Ovary (tissue), 9 donors: Measurements from ENCODE around the gene ENG. TPM values are rescaled to one million over a fixed set of nuclear protein-coding genes. Genes with fewer than 3 reads are reported as not detected.
"Not testable (repeated sequence)": the region's sequence is repeated elsewhere in the genome, so short reads cannot be mapped to it uniquely, and the experiment has no call there.

Experiments used
- DNase-seq, 5 donors: peaks; one replicate each; pipeline ENCODE4 v3.0.0-alpha.2; 2019 to 2020
- H3K27ac ChIP-seq, 2 donors: fragments of 200-600 bp; one replicate each; pipeline versions ENCODE4 v1.5.1 to v1.8.0; 2019 to 2022
- H3K27me3 ChIP-seq: fragments of 200-600 bp; one replicate; pipeline ENCODE4 v1.8.0; 2022
- H3K36me3 ChIP-seq: fragments of 200-600 bp; sonication (generic); one replicate; pipeline ENCODE4 v1.5.1; 2019
- H3K4me1 ChIP-seq: one replicate; pipeline ENCODE4 v1.8.1; 2013; ENCODE audit warnings: mild to moderate bottlenecking, moderate library complexity; ENCODE audit not compliant: insufficient read depth
- H3K4me3 ChIP-seq: fragments of 200-600 bp; sonication (generic); one replicate; pipeline ENCODE4 v1.5.1; 2017
- H3K9me3 ChIP-seq, 2 donors: fragments of 200-600 bp in 1 of 2; sonication (generic) in 1 of 2; one replicate each; pipeline versions ENCODE4 v1.5.1 to v1.8.1; 2013 to 2019; ENCODE audit warnings: mild to moderate bottlenecking in 1 of 2, moderate library complexity in 1 of 2
- CTCF ChIP-seq, 3 donors: fragments of 450-650 bp in 2 of 3; fragments of 200-600 bp in 1 of 3; IDR thresholded peaks; one replicate each; pipeline versions ENCODE4 v1.5.1 to v1.8.0; 2016 to 2022; ENCODE audit warnings: antibody characterized with exemption in 3 of 3, mild to moderate bottlenecking in 1 of 3
- EP300 ChIP-seq: sonication (generic); formaldehyde crosslinking; IDR thresholded peaks from one replicate; pipeline ENCODE4 v1.6.1; 2017; ENCODE audit warnings: antibody characterized with exemption
- POLR2A ChIP-seq: fragments of 450-650 bp; IDR thresholded peaks from one replicate; pipeline ENCODE4 v1.6.1; 2017; ENCODE audit warnings: antibody characterized with exemption, mild to moderate bottlenecking, moderate library complexity
- WGBS, 3 donors: extraction: QIAGEN DNeasy Blood & Tissue Kit in 1 of 3; methylation state at CpG; one replicate each; pipeline versions ENCODE4 v1.1.5 to v1.1.7; 2013 to 2017; 5-methylcytosine and 5-hydroxymethylcytosine counted together
- intact Hi-C, 4 donors: fragments of 100-400 bp; cut with DNase I; formaldehyde crosslinking; loops; one replicate each; pipeline versions ENCODE4 v1.11.0 to v1.15.1; 2022 to 2023
- polyA plus RNA-seq, 2 donors: library from polyadenylated mRNA; stranded (reverse); fragments of 200-250 nt in 1 of 2; fragments of 350-450 nt in 1 of 2; fragmentation: Illumina TruSeq in 1 of 2; extraction: RNeasy Lipid Tissue Mini Kit (QIAGEN cat#74804) in 1 of 2; gene quantifications; one replicate each; pipeline ENCODE4 v1.2.3, GENCODE V29; 2013 to 2014
- total RNA-seq, 7 donors: library from RNA; depleted of rRNA in 2 of 7; stranded (reverse); fragments of >200 nt in 2 of 7; fragmentation: NEBNext Ultra II Directional in 3 of 7; extraction: Animal tissue kit (Norgen Biotek cat#: 25700) in 3 of 7; gene quantifications; one replicate each; pipeline versions ENCODE4 v1.1.0 to v1.2.4, GENCODE V29; 2016 to 2023
- donor health status: DM: no; HTN: no; CAD: no; lungs with moderate emphysema.
- donor health status: DM: no; HTN: no; CAD: no.
- donor health status: Bipolar disorder and iron deficiency.
- donor health status: DM: yes; HTN: yes; CAD: no.
- donor health status: DM: no; HTN: no; CAD: no.
- donor health status: DM: yes; HTN: yes; CAD: no.

Gene ENG
- total and polyA plus RNA-seq, 9 donors, result 54.7 to 298 (median 191) TPM

GRCh38 chr9:127883959-127884358 lies 29.5 kb upstream of the ENG start:
- H3K27ac ChIP-seq, result no peak overlapping the region
- no peaks in the 10 kb centered on the region for H3K27me3 ChIP-seq
- no peaks in the 10 kb centered on the region for H3K36me3 ChIP-seq
- no peaks in the 10 kb centered on the region for H3K4me1 ChIP-seq
- intact Hi-C loops, result no loop called here
- 69 to 81% (median 73%) methylated on average over 7 of the region's 7 CpGs for WGBS, 3 donors
- H3K4me3 ChIP-seq, result no peak overlapping the region
- no peaks in the 10 kb centered on the region for H3K9me3 ChIP-seq
- DNase-seq, result peak in 1 of 5 donors; percentile 28
- TF ChIP-seq EP300, result no peak
- TF ChIP-seq CTCF (IDR thresholded peaks at IDR 0.05), result no peak
- TF ChIP-seq POLR2A, result no peak

- H3K36me3 ChIP-seq, H3K4me3 ChIP-seq, H3K9me3 ChIP-seq, H3K27ac ChIP-seq, H3K4me1 ChIP-seq, H3K27me3 ChIP-seq, DNase-seq, intact Hi-C loops: not testable (repeated sequence)
- 66 to 79% (median 69%) methylated on average over 3 of the region's 3 CpGs for WGBS, 3 donors
Measured at GRCh38 chr9:127881715-127882114, 27.3 kb upstream of the ENG start.

- no peaks in the 10 kb centered on the region for H3K9me3 ChIP-seq
- H3K36me3 ChIP-seq, result no peaks in the 10 kb centered on the region
- no peak overlapping the region for H3K27ac ChIP-seq
- no peaks in the 10 kb centered on the region for H3K27me3 ChIP-seq
- H3K4me3 ChIP-seq, result no peak overlapping the region
- H3K4me1 ChIP-seq, result peaks cover 16% of the 10 kb centered on the region
- intact Hi-C loops, result no loop called here
- 76 to 80% (median 77%) methylated on average over 8 of the region's 8 CpGs for WGBS, 3 donors
- DNase-seq, result no peak
- TF ChIP-seq CTCF (IDR thresholded peaks at IDR 0.05) (no peak), POLR2A (no peak), EP300 (no peak)
Measured at GRCh38 chr9:127880143-127880542, 25.7 kb upstream of the ENG start.

GRCh38 chr9:127878652-127879390 lies 24.4 kb upstream of the ENG start:
- H3K9me3 ChIP-seq, result no peaks in the 10 kb centered on the region
- H3K36me3 ChIP-seq, result no peaks in the 10 kb centered on the region
- no peak for TF ChIP-seq CTCF (IDR thresholded peaks at IDR 0.05)
- TF ChIP-seq EP300, result no peak
- no peak for TF ChIP-seq POLR2A
- no peak overlapping the region for H3K27ac ChIP-seq
- no peaks in the 10 kb centered on the region for H3K27me3 ChIP-seq
- intact Hi-C loops, result no loop called here
- 47 to 52% (median 50%) methylated on average over 8 of the region's 8 CpGs for WGBS, 3 donors
- H3K4me1 ChIP-seq, result peaks cover 25% of the 10 kb centered on the region
- H3K4me3 ChIP-seq, result no peak overlapping the region
- DNase-seq, result peak in 1 of 5 donors; percentile 37

- intact Hi-C loops, result no loop called here
- 6 to 23% (median 11%) methylated on average over 15 to 18 of the region's 18 CpGs for WGBS, 3 donors
Measured at GRCh38 chr9:127878001-127878651, 23.7 kb upstream of the ENG start.

More at GRCh38 chr9:127878001-127878651, 23.7 kb upstream of the ENG start:
- TF ChIP-seq EP300, result no peak
- no peak for TF ChIP-seq POLR2A
- peaks cover 26% of the 10 kb centered on the region for H3K4me1 ChIP-seq
- peak; percentile 18 to 57 (median 39) for DNase-seq
- peak overlapping the region; percentile 46 for H3K4me3 ChIP-seq
- peak overlapping the region; percentile 39 to 55 for H3K27ac ChIP-seq
- H3K27me3 ChIP-seq, result no peaks in the 10 kb centered on the region
- no peaks in the 10 kb centered on the region for H3K9me3 ChIP-seq
- no peaks in the 10 kb centered on the region for H3K36me3 ChIP-seq
